ENCODE results near the gene NRXN2.
A peak's percentile ranks its signal among the peaks of the same experiment; 100 is the strongest.

Gene NRXN2

GRCh38 chr11:64583296-64584262, 139.4 kb downstream of the NRXN2 start:
- no peak for DNase-seq

GRCh38 chr11:64582885-64583284, 140.1 kb downstream of the NRXN2 start:
- no peak for DNase-seq

- peak; percentile 70 for DNase-seq
Measured at GRCh38 chr11:64581057-64581523, 141.9 kb downstream of the NRXN2 start.

- DNase-seq: peak; percentile 65
Measured at GRCh38 chr11:64580412-64580811, 142.6 kb downstream of the NRXN2 start.

GRCh38 chr11:64577202-64577601, 145.8 kb downstream of the NRXN2 start:
- no peak for DNase-seq

GRCh38 chr11:64572143-64572542, 150.9 kb downstream of the NRXN2 start:
- DNase-seq: no peak

GRCh38 chr11:64571410-64572091, 151.4 kb downstream of the NRXN2 start:
- DNase-seq: peak; percentile 26

GRCh38 chr11:64571050-64571409, 152.0 kb downstream of the NRXN2 start:
- DNase-seq: no peak

- no peak for DNase-seq
Measured at GRCh38 chr11:64570341-64570740, 152.7 kb downstream of the NRXN2 start.

GRCh38 chr11:64569300-64569970, 153.6 kb downstream of the NRXN2 start:
- DNase-seq: no peak

- no peak for DNase-seq
Measured at GRCh38 chr11:64568584-64569140, 154.3 kb downstream of the NRXN2 start.

GRCh38 chr11:64568041-64568571, 154.9 kb downstream of the NRXN2 start:
- DNase-seq: no peak

GRCh38 chr11:64566915-64567891, 155.8 kb downstream of the NRXN2 start:
- no peak for DNase-seq

GRCh38 chr11:64566042-64566914, 156.7 kb downstream of the NRXN2 start:
- peak; percentile 89 for DNase-seq

GRCh38 chr11:64564947-64565889, 157.8 kb downstream of the NRXN2 start:
- DNase-seq: no peak

- no peak for DNase-seq
Measured at GRCh38 chr11:64564419-64564818, 158.6 kb downstream of the NRXN2 start.

GRCh38 chr11:64563966-64564365, 159.0 kb downstream of the NRXN2 start:
- no peak for DNase-seq

- DNase-seq: no peak
Measured at GRCh38 chr11:64562723-64563351, 160.2 kb downstream of the NRXN2 start.
